GM10248 (cell line): ENCODE data around the gene TNK2.
"Not testable (repeated sequence)": the region's sequence is repeated elsewhere in the genome, so short reads cannot be mapped to it uniquely, and the experiment has no call there.

Experiments used
- CTCF ChIA-PET: fragments of 300-600 bp; sonication (Branson Sonifier 250); formaldehyde crosslinking; extraction: SDS; loops from one replicate; lab custom pipeline; 2021; ENCODE audit warnings: antibody characterized with exemption; lab: Yijun Ruan, JAX
- POLR2A ChIA-PET: fragments of 350-650 bp; sonication (Branson Sonifier 250); formaldehyde crosslinking; extraction: SDS; loops from one replicate; lab custom pipeline; 2020; ENCODE audit warnings: antibody characterized with exemption; lab: Yijun Ruan, JAX
- DNase-seq: peaks from one replicate; pipeline ENCODE4 v3.0.0; 2012; ENCODE audit errors: extremely low spot score
- CTCF ChIP-seq: IDR thresholded peaks from 2 replicates; pipeline ENCODE4 v1.5.1; 2012; ENCODE audit warnings: mild to moderate bottlenecking, low read depth; ENCODE audit errors: extremely low read depth, missing control alignments, control extremely low read depth

TNK2 gene

DNA sequence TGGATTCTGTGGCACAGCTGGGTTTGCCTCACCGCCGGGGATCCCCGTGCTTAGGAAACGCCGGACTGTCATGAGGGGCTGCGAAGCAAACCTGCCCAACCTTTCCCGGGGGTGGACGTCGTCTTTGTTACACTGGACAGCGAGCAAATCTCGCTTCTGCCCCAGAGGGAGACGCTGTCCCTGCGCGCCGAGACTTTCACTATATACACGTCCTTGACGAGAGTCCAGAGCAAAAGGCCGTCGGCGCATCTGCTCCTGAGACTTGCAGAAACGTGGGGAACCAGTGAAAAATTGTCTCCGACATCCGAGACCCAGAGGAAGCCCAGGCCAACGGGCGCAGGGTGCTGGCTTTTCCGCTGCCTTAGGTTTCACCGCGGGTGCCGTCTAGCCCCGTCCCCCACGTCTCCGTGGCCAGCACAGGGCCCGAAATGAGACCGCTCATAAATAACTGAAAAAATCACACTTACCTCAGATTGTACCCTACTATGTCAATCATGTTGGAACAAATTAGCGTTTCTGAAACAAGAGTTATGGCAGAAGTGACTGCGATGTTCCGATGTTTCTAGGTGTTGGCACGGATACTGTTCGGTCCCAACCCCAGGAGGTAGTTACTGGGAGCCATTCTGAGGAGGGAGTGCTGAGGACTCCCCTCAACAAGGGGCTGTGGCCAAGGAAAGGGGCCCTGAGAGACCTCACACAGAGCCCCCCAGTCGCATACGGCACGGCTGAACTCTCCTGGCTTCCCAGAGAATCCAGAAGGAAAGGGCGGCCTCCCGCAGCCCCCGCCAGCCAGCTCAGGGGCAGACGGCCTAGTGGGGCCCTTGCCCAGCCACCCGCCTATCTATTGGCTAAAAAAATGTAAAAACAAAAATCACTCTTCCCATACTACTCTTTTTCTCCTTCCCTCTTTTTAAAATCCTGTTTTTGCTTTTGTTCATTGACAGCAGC, 82.2 kb downstream of the TNK2 start:
- CTCF ChIA-PET, result no interaction called here

GRCh38 chr3:195825191-195825588, 83.2 kb downstream of the TNK2 start:
- no peak for TF ChIP-seq CTCF
- no peak for DNase-seq
- ChIA-PET CTCF (interaction anchor here (0.7 kb wide), 1 partner anchor 34 kb away, joined by 3 read pairs; no protein-coding TSS in a partner anchor), POLR2A (no interaction called here)

More for the DNA sequence above, 82.2 kb downstream of the TNK2 start:
- no peak for TF ChIP-seq CTCF
- POLR2A ChIA-PET, result no interaction called here
- no peak for DNase-seq

DNA sequence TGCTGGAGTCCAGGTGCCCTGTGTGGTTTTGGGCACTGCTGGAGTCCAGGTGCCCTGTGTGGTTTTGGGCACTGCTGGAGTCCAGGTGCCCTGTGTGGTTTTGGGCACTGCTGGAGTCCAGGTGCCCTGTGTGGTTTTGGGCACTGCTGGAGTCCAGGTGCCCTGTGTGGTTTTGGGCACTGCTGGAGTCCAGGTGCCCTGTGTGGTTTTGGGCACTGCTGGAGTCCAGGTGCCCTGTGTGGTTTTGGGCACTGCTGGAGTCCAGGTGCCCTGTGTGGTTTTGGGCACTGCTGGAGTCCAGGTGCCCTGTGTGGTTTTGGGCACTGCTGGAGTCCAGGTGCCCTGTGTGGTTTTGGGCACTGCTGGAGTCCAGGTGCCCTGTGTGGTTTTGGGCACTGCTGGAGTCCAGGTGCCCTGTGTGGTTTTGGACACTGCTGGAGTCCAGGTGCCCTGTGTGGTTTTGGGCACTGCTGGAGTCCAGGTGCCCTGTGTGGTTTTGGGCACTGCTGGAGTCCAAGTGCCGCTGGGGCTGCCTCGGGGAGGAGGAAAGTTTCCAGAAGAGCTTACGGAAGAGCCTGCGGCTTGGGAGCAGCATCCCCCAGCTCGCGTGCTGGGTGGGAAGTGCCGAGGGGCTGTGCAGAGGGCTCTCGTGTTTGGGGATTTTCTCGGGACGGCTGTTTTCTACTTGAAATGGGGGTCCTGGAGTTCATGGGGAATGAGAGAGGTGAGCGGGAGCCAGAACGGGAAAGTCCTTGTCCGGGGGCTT, 83.7 kb downstream of the TNK2 start:
- DNase-seq, POLR2A ChIA-PET: not testable (repeated sequence)
- CTCF ChIA-PET, result interaction anchor here (0.7 kb wide), 1 partner anchor 33 kb away, joined by 3 read pairs; no protein-coding TSS in a partner anchor

DNA sequence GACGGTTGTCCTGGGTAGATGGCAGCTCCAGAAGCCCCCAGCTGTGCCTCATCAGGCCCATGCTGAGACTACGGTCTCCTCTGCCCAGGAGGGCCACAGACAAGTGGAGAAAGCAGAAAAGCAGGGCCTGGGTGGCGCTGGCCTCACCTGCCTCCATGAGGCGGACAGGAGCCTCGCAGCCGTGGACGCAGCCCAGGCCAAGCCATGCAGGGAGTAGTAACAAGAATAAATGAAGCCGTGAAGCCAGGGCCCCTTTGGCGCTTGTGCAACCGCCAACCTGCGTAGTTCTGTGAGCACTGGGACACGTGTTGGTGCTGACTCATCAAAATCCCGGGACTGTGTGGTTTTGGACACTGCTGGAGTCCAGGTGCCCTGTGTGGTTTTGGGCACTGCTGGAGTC, 84.4 kb downstream of the TNK2 start:
- POLR2A ChIA-PET, result no interaction called here
- CTCF ChIA-PET, result no interaction called here
- DNase-seq, result no peak
- TF ChIP-seq CTCF, result no peak

DNA sequence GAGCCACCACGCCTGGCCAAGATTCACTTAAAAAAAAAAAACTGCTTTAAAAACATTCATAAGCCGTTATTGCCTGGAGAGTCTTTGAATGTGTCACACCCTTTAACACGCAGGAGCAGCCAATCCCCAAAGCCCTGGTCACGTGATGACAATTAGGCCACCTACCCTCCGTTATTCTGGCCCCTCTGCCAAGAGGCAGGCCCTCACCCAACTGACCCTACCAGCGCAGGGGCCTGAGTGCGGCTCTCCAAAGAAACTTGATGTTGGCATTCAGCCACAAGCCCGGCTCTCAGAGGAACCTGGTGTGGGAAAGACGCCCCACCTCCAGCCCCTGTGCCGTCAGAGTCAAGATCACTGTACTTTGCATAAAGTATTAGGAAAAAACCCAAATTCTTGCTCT, 85.1 kb downstream of the TNK2 start:
- DNase-seq, result no peak
- no peak for TF ChIP-seq CTCF
- POLR2A ChIA-PET, result no interaction called here

DNA sequence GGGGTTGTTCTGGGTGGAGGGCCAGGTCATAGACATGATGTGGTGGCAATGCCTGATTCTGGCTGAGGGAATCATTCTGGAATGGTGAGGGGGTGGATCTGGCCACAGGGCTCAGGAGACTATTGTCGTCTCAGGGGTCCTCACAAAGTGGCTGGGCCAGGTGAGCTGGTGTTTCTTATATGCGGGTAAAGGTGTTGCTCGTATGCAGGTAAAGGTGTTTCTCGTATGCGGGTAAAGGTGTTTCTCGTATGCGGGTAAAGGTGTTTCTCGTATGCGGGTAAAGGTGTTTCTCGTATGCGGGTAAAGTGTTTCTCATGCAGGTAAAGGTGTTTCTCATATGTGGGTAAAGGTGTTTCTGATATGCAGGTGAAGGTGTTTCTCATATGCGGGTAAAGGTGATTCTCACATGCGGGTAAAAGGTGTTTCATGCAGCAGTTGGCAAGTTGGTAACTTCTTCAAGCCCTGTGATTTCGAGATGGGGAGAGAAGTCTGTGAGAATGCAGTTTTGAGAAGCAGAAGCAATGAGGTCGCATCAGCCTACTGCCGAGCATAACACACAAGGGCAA, 86.1 kb downstream of the TNK2 start:
- CTCF ChIA-PET, result interaction anchor here (1.0 to 1.3 kb wide), 2 partner anchors 25 to 28 kb away, joined by 3 to 4 read pairs; no protein-coding TSS in a partner anchor
- TF ChIP-seq CTCF, result no peak
- POLR2A ChIA-PET, result no interaction called here
- no peak for DNase-seq

More for the DNA sequence above, 85.1 kb downstream of the TNK2 start:
- CTCF ChIA-PET, result no interaction called here
